ENCODE results near the gene HSBP1. TPM values are rescaled to one million over a fixed set of nuclear protein-coding genes. Genes with fewer than 3 reads are reported as not detected.

HSBP1 gene
- total and polyA plus RNA-seq, 2 experiments from 2014 or later: 26.7 to 384 TPM

GRCh38 chr16:83813823-83814658 lies 6.3 kb downstream of the HSBP1 start:
- peak overlapping the region; percentile 66 for H3K4me2 ChIP-seq
- H3K4me3 ChIP-seq: no peak overlapping the region
- peaks cover 3% of the 10 kb centered on the region for H4K20me1 ChIP-seq (ENCODE audit: insufficient read depth, poor library complexity, severe bottlenecking)
- H3K79me2 ChIP-seq: peaks cover 28% of the 10 kb centered on the region
- no peak for TF ChIP-seq EZH2 (IDR thresholded peaks at IDR 0.05; ENCODE audit: borderline replicate concordance)
- no peak for TF ChIP-seq CTCF (IDR thresholded peaks at IDR 0.05; ENCODE audit: poor library complexity)
- no peak for TF ChIP-seq EZH2phosphoT487 (IDR thresholded peaks at IDR 0.05; ENCODE audit: low read depth, severe bottlenecking, unreplicated experiment)
- DNase-seq (ENCODE audit: low spot score): peak; percentile 37
- peaks cover 14% of the 10 kb centered on the region for H3K4me1 ChIP-seq (ENCODE audit: insufficient read depth)
- H3K9me2 ChIP-seq (replicated peaks; ENCODE audit: insufficient read depth): no peaks in the 10 kb centered on the region
- WGBS (ENCODE audit: low lambda C conversion rate, missing lambda C conversion rate): 16% methylated on average over 13 of the region's 13 CpGs
- H3K27ac ChIP-seq: peak overlapping the region; percentile 10
- no peaks in the 10 kb centered on the region for H3K27me3 ChIP-seq
- H2AFZ ChIP-seq: no peak overlapping the region
- no peaks in the 10 kb centered on the region for H3K36me3 ChIP-seq (replicated peaks; ENCODE audit: insufficient read depth, low read depth)
- no peaks in the 10 kb centered on the region for H3K9me3 ChIP-seq (ENCODE audit: low read depth)

- Histone ChIP-seq H3K4me1 (ENCODE audit: insufficient read depth) (peaks cover 11% of the 10 kb centered on the region), H3K9me3 (ENCODE audit: low read depth) (no peaks in the 10 kb centered on the region), H3K36me3 (replicated peaks; ENCODE audit: insufficient read depth, low read depth) (no peaks in the 10 kb centered on the region), H3K9me2 (replicated peaks; ENCODE audit: insufficient read depth) (no peaks in the 10 kb centered on the region), H3K4me2 (peak overlapping the region; percentile 66), H3K27me3 (no peaks in the 10 kb centered on the region), H4K20me1 (ENCODE audit: insufficient read depth, poor library complexity, severe bottlenecking) (peaks cover 3% of the 10 kb centered on the region), H2AFZ (no peak overlapping the region), H3K4me3 (no peak overlapping the region), H3K27ac (peak overlapping the region; percentile 10), H3K79me2 (peaks cover 22% of the 10 kb centered on the region)
- TF ChIP-seq CTCF (IDR thresholded peaks at IDR 0.05; ENCODE audit: poor library complexity) (no peak), EZH2 (IDR thresholded peaks at IDR 0.05; ENCODE audit: borderline replicate concordance) (no peak)
- no peak for DNase-seq (ENCODE audit: low spot score)
- WGBS (ENCODE audit: low lambda C conversion rate, missing lambda C conversion rate): 64% methylated on average over 4 of the region's 4 CpGs
Measured at GRCh38 chr16:83814659-83814985, 6.8 kb downstream of the HSBP1 start.

- H3K4me1 ChIP-seq (ENCODE audit: insufficient read depth): peaks cover 11% of the 10 kb centered on the region
- H3K9me2 ChIP-seq (replicated peaks; ENCODE audit: insufficient read depth): no peaks in the 10 kb centered on the region
- no peak overlapping the region for H3K4me2 ChIP-seq
- no peaks in the 10 kb centered on the region for H4K20me1 ChIP-seq (ENCODE audit: insufficient read depth, poor library complexity, severe bottlenecking)
- H2AFZ ChIP-seq: no peak overlapping the region
- no peak for DNase-seq (ENCODE audit: low spot score)
- no peak overlapping the region for H3K27ac ChIP-seq
- H3K36me3 ChIP-seq (replicated peaks; ENCODE audit: insufficient read depth, low read depth): no peaks in the 10 kb centered on the region
- H3K27me3 ChIP-seq: no peaks in the 10 kb centered on the region
- H3K4me3 ChIP-seq: no peak overlapping the region
- WGBS (ENCODE audit: low lambda C conversion rate, missing lambda C conversion rate): 94% methylated on average over 12 of the region's 12 CpGs
- no peaks in the 10 kb centered on the region for H3K9me3 ChIP-seq (ENCODE audit: low read depth)
- TF ChIP-seq EZH2 (IDR thresholded peaks at IDR 0.05; ENCODE audit: borderline replicate concordance) (no peak), CTCF (IDR thresholded peaks at IDR 0.05; ENCODE audit: poor library complexity) (no peak), EZH2phosphoT487 (IDR thresholded peaks at IDR 0.05; ENCODE audit: low read depth, severe bottlenecking, unreplicated experiment) (no peak)
- H3K79me2 ChIP-seq: peaks cover 4% of the 10 kb centered on the region
Measured at GRCh38 chr16:83817022-83817421, 9.2 kb downstream of the HSBP1 start.
